GM23248 (cell line): ENCODE data around the gene SMC6.

Experiments used
- EZH2 ChIP-seq: fragments of 200-600 bp; sonication (generic); IDR thresholded peaks from 2 replicates; pipeline ENCODE4 v1.6.1; 2018; ENCODE audit warnings: antibody characterized with exemption, mild to moderate bottlenecking; ENCODE audit not compliant: insufficient read depth, poor library complexity, severe bottlenecking
- EZH2phosphoT487 ChIP-seq: fragments of 200-600 bp; sonication (generic); IDR thresholded peaks from 2 replicates; pipeline ENCODE4 v1.6.1; 2018; ENCODE audit warnings: antibody characterized with exemption, moderate library complexity, mild to moderate bottlenecking, low read depth; ENCODE audit not compliant: insufficient read depth

DNA sequence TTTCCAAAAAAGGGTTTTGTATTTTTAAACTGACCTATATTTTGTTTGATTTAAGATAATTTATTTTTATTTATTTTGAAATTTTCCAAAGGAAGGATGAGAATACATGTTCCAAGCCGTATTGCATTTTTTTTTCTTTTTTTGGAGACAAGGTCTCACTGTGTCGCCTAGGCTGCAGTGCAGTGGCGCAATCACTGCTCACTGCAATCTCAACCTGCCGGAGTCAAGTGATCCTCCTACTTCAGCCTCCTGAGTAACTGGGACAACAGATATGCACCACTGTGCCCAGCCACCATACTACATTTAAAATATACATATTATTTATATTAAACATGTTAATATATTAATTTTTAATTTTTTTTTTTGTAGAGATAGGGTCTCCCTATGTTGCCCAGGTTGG is 15.3 kb upstream of the SMC6 start:
- TF ChIP-seq EZH2 (no peak), EZH2phosphoT487 (no peak)
